NT2/D1 (cell line): ENCODE results near the gene UTRN.

Experiments used
- DNase-seq: peaks from one replicate; pipeline ENCODE4 v3.0.0-alpha.2; 2011; ENCODE audit warnings: low read depth, low spot score
- H3K27me3 ChIP-seq: 2 replicates; pipeline ENCODE4 v1.6.0; 2011; ENCODE audit warnings: mild to moderate bottlenecking; ENCODE audit not compliant: insufficient read length, insufficient read depth
- H3K36me3 ChIP-seq: 2 replicates; pipeline ENCODE4 v1.6.1; 2011; ENCODE audit warnings: mild to moderate bottlenecking, low read length, mixed read lengths; ENCODE audit not compliant: insufficient read depth, insufficient read length
- H3K4me1 ChIP-seq: 2 replicates; pipeline ENCODE4 v1.5.1; 2011; ENCODE audit not compliant: insufficient read depth, insufficient read length
- H3K4me3 ChIP-seq: 2 replicates; pipeline ENCODE4 v1.5.1; 2011; ENCODE audit warnings: low read depth; ENCODE audit not compliant: insufficient read length
- H3K9ac ChIP-seq: 2 replicates; pipeline ENCODE4 v1.6.0; 2011; ENCODE audit warnings: low read depth; ENCODE audit not compliant: insufficient read length
- H3K9me3 ChIP-seq: 2 replicates; pipeline ENCODE4 v1.5.1; 2011; ENCODE audit warnings: mild to moderate bottlenecking, low read length; ENCODE audit not compliant: insufficient read depth
- SUZ12 ChIP-seq: IDR thresholded peaks from 2 replicates; pipeline ENCODE4 v1.6.1; 2011; ENCODE audit not compliant: insufficient read length, insufficient read depth; ENCODE audit errors: extremely low read depth
- YY1 ChIP-seq: IDR thresholded peaks from 2 replicates; pipeline ENCODE4 v1.6.1; 2011; ENCODE audit not compliant: insufficient read length, insufficient read depth
- ZNF274 ChIP-seq: IDR thresholded peaks from 2 replicates; pipeline ENCODE4 v1.6.1; 2011; ENCODE audit warnings: mild to moderate bottlenecking, low read depth, low read length

The UTRN gene

GRCh38 chr6:144315226-144315980, 30.3 kb downstream of the UTRN start:
- TF ChIP-seq ZNF274 (no peak), YY1 (no peak), SUZ12 (no peak)
- no peak for DNase-seq
- H3K9me3 ChIP-seq, result no peaks in the 10 kb centered on the region
- no peaks in the 10 kb centered on the region for H3K27me3 ChIP-seq
- no peak overlapping the region for H3K4me3 ChIP-seq
- H3K4me1 ChIP-seq, result no peaks in the 10 kb centered on the region
- no peak overlapping the region for H3K9ac ChIP-seq
- H3K36me3 ChIP-seq, result peaks cover 6% of the 10 kb centered on the region

- Histone ChIP-seq H3K27me3 (no peaks in the 10 kb centered on the region), H3K4me3 (no peak overlapping the region), H3K9ac (no peak overlapping the region), H3K36me3 (peaks cover 6% of the 10 kb centered on the region), H3K9me3 (no peaks in the 10 kb centered on the region), H3K4me1 (no peaks in the 10 kb centered on the region)
- TF ChIP-seq ZNF274, result no peak
- no peak for TF ChIP-seq SUZ12
- TF ChIP-seq YY1, result no peak
- DNase-seq, result no peak
Measured at GRCh38 chr6:144315981-144316861, 31.1 kb downstream of the UTRN start.

- no peak overlapping the region for H3K4me3 ChIP-seq
- DNase-seq, result no peak
- no peak for TF ChIP-seq YY1
- TF ChIP-seq SUZ12, result no peak
- no peak for TF ChIP-seq ZNF274
- H3K9me3 ChIP-seq, result no peaks in the 10 kb centered on the region
- peaks cover 6% of the 10 kb centered on the region for H3K36me3 ChIP-seq
- no peaks in the 10 kb centered on the region for H3K4me1 ChIP-seq
- H3K9ac ChIP-seq, result no peak overlapping the region
- H3K27me3 ChIP-seq, result no peaks in the 10 kb centered on the region
Measured at GRCh38 chr6:144316862-144317195, 31.7 kb downstream of the UTRN start.

GRCh38 chr6:144317736-144318135, 32.6 kb downstream of the UTRN start:
- Histone ChIP-seq H3K9ac (no peak overlapping the region), H3K36me3 (peaks cover 6% of the 10 kb centered on the region), H3K4me3 (no peak overlapping the region), H3K4me1 (no peaks in the 10 kb centered on the region), H3K9me3 (no peaks in the 10 kb centered on the region), H3K27me3 (no peaks in the 10 kb centered on the region)
- DNase-seq, result no peak
- TF ChIP-seq YY1, result no peak
- no peak for TF ChIP-seq SUZ12
- TF ChIP-seq ZNF274, result no peak

GRCh38 chr6:144319211-144319610, 34.1 kb downstream of the UTRN start:
- DNase-seq, result no peak
- Histone ChIP-seq H3K36me3 (peaks cover 5% of the 10 kb centered on the region), H3K9me3 (no peaks in the 10 kb centered on the region), H3K4me3 (no peak overlapping the region), H3K27me3 (no peaks in the 10 kb centered on the region), H3K4me1 (no peaks in the 10 kb centered on the region), H3K9ac (no peak overlapping the region)
- no peak for TF ChIP-seq YY1
- TF ChIP-seq SUZ12, result no peak
- TF ChIP-seq ZNF274, result no peak

- Histone ChIP-seq H3K4me3 (no peak overlapping the region), H3K27me3 (no peaks in the 10 kb centered on the region), H3K9ac (no peak overlapping the region), H3K4me1 (no peaks in the 10 kb centered on the region), H3K36me3 (no peaks in the 10 kb centered on the region), H3K9me3 (no peaks in the 10 kb centered on the region)
- DNase-seq, result no peak
- no peak for TF ChIP-seq SUZ12
- TF ChIP-seq YY1, result no peak
Measured at GRCh38 chr6:144320741-144321140, 35.6 kb downstream of the UTRN start.

GRCh38 chr6:144321839-144322591, 36.9 kb downstream of the UTRN start:
- Histone ChIP-seq H3K9ac (no peak overlapping the region), H3K4me3 (no peak overlapping the region), H3K27me3 (no peaks in the 10 kb centered on the region), H3K9me3 (no peaks in the 10 kb centered on the region), H3K4me1 (no peaks in the 10 kb centered on the region), H3K36me3 (no peaks in the 10 kb centered on the region)
- DNase-seq, result no peak
- TF ChIP-seq ZNF274, result no peak
- no peak for TF ChIP-seq YY1
- TF ChIP-seq SUZ12, result no peak
